Brain microvascular endothelial cell (primary cell): ENCODE measurements around the gene NDUFS6.

Experiments
- DNase-seq: peaks from one replicate; pipeline ENCODE4 v3.0.0-alpha.2; 2020
- H3K27ac ChIP-seq: fragments of 250-450 bp; sonication (Bioruptor Pico); 2 replicates; pipeline ENCODE4 v1.5.1; 2020; ENCODE audit warnings: mild to moderate bottlenecking, moderate library complexity
- H3K27me3 ChIP-seq: fragments of 250-450 bp; sonication (Bioruptor Pico); replicated peaks from 2 replicates; pipeline ENCODE4 v1.5.1; 2020; ENCODE audit warnings: mild to moderate bottlenecking
- H3K36me3 ChIP-seq: fragments of 250-450 bp; sonication (Bioruptor Pico); replicated peaks from 2 replicates; pipeline ENCODE4 v1.5.1; 2020; ENCODE audit warnings: mild to moderate bottlenecking
- H3K4me3 ChIP-seq: 2 replicates; pipeline ENCODE4 v1.5.1; 2011; ENCODE audit warnings: low read depth, mild to moderate bottlenecking, control low read depth, low read length, moderate library complexity
- CTCF ChIP-seq: IDR thresholded peaks from 2 replicates; pipeline ENCODE4 v1.5.1; 2011; ENCODE audit warnings: low read depth, mild to moderate bottlenecking, moderate library complexity, low read length, control low read depth, inconsistent platforms; ENCODE audit errors: missing control alignments
- in situ Hi-C: cut with HindIII; loops from 2 replicates; pipeline ENCODE4 v1.10.0; 2017; ENCODE audit warnings: low sequenced_read_pairs, low pct_ligation_motif_present

NDUFS6 gene

GRCh38 chr5:1801222-1801966 is at the start of gene NDUFS6:
Gene NDUFS6, plus strand, starts transcription at chr5:1801407. Its CDS starts 11 bp downstream, at chr5:1801418.
- in situ Hi-C loops = no loop called here
- no peak for DNase-seq
- H3K4me3 ChIP-seq = peak within 1 kb of the TSS; percentile 93
- H3K36me3 ChIP-seq = peaks cover 53% of the 10 kb centered on the region
- no peaks in the 10 kb centered on the region for H3K27me3 ChIP-seq
- H3K27ac ChIP-seq = peak within 1 kb of the TSS; percentile 98
- no peak for TF ChIP-seq CTCF

GRCh38 chr5:1751864-1752822 is 49.1 kb upstream of the NDUFS6 start:
- DNase-seq = no peak
- TF ChIP-seq CTCF = no peak
- Histone ChIP-seq H3K36me3 (no peaks in the 10 kb centered on the region), H3K4me3 (no peak overlapping the region), H3K27ac (no peak overlapping the region), H3K27me3 (no peaks in the 10 kb centered on the region)
- in situ Hi-C loops = no loop called here

- no peak overlapping the region for H3K4me3 ChIP-seq
- H3K27me3 ChIP-seq = no peaks in the 10 kb centered on the region
- in situ Hi-C loops = no loop called here
- no peaks in the 10 kb centered on the region for H3K36me3 ChIP-seq
- DNase-seq = no peak
- TF ChIP-seq CTCF = no peak
- H3K27ac ChIP-seq = no peak overlapping the region
These were observed 48.3 kb upstream of the NDUFS6 start for GRCh38 chr5:1752881-1753280.

GRCh38 chr5:1753490-1753889 is 47.7 kb upstream of the NDUFS6 start:
- Histone ChIP-seq H3K4me3 (no peak overlapping the region), H3K27me3 (no peaks in the 10 kb centered on the region), H3K36me3 (no peaks in the 10 kb centered on the region), H3K27ac (no peak overlapping the region)
- in situ Hi-C loops = no loop called here
- DNase-seq = no peak
- no peak for TF ChIP-seq CTCF

GRCh38 chr5:1754531-1755220 is 46.5 kb upstream of the NDUFS6 start:
- no peak overlapping the region for H3K27ac ChIP-seq
- in situ Hi-C loops = no loop called here
- TF ChIP-seq CTCF = no peak
- no peak for DNase-seq
- H3K36me3 ChIP-seq = no peaks in the 10 kb centered on the region
- no peak overlapping the region for H3K4me3 ChIP-seq
- no peaks in the 10 kb centered on the region for H3K27me3 ChIP-seq
